ENCODE measurements around the gene AGFG1.

AGFG1 gene

DNA sequence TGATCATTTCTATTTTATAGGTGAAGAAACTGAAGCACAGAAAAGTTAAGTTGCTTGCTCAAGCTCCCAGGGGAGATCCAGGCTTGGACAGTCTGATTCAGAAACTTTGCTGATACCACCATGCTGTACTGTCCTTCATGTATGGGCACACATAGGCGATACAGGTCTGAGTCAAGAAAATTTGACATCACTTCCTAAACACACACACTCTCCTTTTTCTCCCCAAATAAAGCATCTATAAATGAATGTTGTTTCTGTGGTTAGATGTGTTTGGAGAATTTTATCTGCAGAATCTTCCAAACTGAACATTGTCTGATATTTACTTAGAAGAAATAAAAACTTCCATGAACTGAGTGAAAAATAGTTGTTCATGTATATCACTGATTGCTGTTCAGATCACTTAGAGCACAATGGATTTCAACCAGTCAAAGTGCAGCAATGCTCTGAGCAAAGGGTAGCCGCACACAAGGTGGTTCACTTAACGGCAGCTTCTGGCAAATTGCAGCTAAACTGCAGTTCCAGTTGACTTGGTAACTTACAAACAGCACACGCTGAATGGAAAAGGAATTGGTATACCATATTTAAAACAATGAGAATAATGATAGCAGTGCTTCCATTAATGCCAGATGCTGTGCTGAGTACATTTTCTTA, 10.0 kb upstream of the AGFG1 start:
- no peak for DNase-seq

DNA sequence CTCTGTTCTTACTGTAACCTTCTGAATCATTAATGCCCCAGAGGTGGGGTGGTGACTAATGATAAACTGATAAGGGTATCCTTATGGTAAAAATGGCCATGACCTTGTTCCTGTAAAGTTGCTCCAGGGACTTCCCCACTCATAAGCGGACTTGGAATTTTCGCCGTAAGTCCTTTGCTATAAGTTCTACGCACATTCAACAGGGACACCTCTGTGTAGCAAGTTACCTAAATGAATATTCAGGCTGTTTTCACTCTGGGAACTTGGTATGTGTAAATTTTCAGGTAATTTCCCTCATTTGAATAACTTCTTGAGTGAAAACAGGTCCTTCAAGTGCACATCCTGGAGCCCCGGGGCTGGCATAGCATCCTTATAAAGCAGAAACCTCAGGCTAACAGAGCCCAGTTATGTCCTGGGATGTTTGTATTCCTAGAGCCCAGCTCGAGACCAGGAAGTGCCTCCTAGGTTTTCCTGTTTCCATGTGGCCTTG, 9.4 kb upstream of the AGFG1 start:
- DNase-seq = peak; percentile 55

DNA sequence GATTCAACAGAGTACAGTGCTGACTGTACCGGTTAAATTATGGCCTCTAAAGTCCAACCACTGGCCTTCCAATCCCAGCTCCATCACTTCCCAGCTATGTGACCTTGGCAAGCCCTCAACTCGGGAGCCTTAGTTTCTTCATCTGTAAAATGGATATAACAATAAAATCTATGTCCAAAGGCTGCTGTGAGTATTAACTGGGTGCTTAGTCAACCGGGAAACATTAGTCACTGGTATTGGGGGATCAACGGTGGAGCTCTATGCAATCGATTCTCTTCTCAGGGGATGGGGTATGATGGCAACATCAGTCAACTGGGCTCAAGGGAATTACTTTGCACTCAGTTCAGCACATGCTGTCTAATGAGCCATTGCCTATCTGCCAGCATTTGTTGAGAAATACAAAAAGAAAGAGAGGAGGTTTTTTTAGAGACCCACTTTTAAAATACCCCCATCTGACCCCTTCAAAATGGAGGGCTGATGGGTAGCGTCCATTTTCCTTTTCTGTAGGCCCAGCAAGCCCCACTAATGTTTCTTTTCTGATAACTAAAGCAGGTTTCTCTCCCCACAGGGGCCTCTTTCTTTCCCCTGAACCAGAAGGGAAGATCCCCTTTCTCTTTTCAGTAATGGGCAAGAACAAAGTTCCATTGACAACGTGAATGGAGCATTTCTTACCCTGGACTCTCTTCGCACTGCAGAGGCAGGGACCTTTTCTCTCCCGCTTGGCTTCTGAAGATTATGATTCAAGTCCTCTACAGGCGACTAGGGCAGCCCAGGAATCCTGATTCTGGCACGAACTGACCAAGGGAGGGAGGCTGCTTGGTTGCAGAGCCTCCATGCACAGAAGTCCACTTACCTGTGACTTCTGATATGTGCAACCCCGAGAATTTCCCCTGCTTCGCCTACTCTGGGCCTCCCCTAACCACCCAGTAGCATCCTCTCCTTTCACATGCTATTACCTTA, 8.7 kb upstream of the AGFG1 start:
- DNase-seq = no peak

DNA sequence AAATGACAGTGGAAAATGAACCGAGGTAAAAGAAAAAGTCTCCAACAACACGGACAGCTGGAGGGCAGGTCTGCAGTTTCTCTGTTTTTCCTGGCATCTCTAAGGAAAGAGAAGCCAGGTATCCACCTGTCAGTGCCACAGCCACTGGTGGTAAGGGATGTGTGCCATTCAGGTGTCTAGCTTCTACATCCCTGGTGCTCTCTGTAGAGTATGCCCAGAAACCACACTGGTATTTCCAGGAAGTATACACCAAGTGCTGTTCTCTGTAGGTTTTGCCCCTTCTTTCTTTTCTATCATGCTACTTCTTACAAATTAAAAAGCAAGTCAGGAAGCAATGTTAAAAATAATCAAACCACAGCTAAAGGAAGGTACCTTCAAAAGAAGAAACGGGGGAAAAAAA, 7.6 kb upstream of the AGFG1 start:
- DNase-seq = no peak

DNA sequence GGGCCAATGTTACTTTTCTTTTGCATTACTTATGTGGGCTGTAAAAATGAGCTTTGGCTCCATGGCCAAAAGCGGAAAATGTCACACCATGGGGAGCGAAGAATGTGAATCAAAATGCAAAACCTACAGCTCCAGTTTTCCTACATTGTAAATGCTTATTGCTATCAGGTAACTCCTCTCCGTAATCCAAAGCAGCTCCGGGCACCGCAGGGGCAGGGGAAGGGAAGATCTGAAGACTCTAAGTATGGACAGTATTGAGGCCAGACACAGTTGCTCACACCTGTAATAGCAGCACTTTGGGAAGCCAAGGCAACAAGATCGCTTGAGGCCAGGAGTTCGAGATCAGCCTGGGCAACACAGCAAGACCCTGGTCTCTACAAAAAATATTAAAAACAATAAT, 7.1 kb upstream of the AGFG1 start:
- DNase-seq = no peak

DNA sequence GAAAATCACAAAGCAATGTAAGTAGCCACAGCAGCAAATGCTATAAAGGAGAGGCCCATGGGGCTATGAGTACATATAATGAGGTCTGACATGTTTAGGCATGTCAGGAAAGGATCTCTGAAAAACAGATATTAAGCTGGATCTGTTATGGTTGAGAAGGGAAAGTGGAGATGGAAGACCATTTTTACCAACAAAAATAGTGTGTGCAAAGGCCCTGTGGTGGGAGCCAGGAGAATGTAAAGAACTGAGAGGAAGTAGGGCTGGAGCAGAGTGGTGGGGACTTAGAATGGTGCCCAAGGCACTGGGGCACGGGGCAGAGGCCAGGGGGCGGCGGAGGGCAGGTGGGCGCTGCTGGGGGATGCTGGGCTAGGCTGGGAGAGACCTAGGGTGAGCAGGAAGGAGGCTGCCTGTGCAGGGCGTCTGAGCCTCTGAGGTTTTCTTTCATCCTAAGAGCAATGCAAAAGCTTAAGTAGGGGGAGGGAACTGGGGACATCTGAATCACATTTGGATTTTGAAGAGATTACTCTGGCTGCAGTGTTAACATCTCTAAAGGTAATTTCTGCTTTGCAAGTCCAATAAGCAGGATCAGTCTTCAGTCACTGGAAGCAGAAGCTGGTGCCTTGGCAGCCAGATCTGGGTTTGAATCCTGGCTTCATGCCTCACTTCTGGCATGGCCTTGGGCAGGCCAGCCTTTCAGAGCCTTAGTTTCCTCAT, 4.9 kb upstream of the AGFG1 start:
- no peak for DNase-seq

DNA sequence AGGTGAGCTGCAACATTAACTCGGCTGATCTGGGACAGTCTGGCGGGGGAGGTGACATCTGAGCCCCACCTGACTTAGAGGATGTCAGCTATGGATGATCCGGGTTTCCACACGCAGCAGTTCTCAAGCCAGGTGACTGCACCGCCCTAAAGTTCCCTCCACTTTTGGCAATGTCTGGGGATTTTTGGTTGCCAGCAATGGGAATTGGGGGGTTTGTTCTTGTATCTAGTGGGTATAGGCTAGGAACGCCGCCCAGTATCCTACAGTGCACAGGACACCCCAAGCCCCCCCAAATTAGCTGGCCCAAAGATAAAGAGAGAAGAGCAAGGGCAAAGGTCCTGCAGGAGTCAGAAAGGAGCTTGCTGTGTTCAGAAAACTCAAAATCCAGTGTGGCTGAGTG, 544 bp upstream of the AGFG1 start:
- no peak for DNase-seq

DNA sequence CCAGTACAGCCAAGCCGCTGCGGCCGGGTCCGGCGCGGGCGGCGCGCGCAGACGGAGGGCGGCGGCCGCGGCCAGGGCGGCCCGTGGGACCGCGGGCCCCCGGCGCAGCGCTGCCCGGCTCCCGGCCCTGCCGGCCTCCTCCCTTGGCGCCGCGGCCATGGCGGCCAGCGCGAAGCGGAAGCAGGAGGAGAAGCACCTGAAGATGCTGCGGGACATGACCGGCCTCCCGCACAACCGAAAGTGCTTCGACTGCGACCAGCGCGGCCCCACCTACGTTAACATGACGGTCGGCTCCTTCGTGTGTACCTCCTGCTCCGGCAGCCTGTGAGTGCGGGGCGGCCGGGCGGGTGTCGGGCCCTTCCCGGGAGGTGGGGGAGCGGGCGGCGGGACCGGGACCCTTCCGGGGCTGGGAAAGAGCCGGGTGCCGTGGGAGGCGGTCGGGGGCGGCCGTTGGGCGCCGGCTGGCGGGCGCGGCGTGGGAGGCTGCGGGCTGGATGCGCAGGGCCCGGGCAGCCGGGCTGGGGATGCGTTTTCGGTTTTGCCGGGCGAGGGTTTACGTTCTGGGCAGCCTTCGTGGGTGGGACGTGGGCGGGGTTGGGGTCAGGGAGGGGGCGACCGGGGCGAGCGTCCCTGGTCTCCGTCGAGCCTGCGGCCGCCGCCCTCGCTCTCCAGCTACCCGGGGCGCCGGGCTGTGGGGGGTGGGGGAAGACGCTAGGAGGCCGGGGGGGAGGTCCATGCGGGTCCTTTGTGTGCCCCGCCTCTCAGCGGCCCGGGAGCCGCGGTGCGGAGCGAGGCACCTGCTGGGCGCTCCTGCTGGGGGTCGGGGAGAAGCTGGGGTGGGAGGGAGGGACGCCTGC, 537 bp downstream of the AGFG1 start:
- DNase-seq = peak; percentile 68

DNA sequence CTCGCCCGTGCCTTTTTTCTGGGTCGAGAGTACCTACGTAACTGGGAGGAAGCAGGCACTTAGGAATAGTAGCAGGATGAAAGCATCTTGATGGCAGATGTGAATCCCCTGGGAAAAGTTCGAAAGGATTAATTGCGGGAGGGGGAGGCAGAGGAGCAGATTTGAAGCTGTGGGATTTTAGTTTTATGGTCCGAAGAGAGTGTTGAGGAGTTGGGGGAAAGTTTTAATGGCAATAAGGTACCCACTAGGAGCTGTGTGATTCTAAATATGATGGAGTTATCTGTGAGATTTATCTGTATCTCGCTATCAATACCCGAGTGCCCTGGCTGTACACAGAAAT, 1.1 kb downstream of the AGFG1 start:
- no peak for DNase-seq

DNA sequence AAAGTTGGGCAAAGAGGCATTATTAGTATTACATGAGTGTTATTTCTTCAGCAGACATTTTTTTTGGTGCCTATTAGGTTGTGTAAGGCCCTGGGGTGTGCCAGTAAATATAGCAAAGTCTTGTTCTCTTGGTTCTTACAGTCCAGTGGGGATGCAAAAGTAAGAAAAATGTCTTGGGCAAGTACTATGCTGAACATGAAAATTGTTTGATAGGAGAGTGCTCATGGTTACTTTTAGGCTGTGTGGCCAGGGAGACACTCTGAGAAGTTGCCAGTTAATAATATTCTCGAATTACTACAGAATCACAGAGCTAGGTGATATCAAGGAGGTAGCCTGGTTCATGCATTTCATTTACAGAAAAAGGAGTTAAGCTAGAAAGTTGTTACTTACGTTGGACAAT, 1.9 kb downstream of the AGFG1 start:
- DNase-seq = no peak

DNA sequence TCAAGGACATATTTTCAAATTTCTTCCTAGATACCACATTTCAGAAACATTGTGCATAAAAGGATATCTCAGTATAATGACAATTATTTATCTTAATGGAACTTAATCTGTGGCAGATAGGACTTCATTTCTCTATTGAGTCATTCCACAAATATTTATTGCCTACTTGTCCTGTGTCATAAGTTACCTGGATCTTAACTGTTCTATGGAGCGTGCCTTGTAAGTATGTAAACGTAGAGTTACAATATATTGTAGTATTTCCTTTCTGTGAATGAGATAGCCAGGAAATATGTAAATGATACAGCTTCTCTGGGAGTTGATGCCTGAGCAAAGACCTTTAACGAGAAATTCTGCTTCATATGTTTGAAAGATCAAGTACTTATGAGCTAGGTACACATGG, 2.5 kb downstream of the AGFG1 start:
- no peak for DNase-seq

DNA sequence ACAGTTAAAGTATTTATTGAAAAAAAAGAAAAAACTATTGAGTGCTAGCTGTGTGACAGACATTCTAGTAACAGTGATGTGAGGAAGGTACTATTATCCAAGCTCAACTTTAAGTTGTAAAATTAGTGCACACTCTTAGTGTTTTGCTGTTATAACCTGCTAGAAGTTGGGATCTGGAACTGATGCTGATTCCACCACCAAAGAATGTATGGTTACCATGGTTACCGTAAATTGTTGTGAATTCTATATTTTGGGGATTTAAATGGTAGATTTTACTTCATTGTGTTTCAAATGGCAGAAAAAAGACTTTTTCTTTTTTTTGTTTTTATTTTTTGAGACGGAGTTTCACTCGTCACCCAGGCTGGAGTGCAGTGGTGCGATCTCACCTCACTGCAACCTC, 5.3 kb downstream of the AGFG1 start:
- no peak for DNase-seq

DNA sequence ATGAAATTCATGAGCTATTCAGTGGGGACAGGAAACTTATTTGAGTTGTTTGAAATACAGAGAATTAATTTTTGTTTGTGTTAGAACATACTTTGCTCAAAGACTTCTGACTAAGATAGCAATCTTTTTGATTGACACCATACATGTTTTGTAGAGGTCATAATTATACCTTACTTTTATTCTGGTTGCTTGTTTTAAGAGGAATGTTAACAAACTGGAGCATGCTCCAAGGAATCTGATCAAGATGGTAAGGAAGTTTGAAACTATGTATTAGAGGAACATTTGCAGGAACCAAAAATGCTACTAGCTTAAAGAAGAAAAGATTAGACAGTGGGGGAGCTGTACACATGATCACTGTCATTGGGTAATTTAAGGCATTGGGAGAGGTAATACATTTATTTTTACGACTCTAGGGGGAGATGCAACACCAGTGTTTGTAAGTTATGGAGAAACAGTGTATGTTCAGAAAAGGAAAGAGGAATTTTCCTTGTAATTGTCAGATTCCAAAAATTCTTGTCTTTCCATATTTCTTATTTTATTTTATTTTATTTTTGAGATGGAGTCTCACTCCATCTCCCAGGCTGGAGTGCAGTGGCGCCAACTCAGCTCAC, 8.0 kb downstream of the AGFG1 start:
- DNase-seq = no peak

DNA sequence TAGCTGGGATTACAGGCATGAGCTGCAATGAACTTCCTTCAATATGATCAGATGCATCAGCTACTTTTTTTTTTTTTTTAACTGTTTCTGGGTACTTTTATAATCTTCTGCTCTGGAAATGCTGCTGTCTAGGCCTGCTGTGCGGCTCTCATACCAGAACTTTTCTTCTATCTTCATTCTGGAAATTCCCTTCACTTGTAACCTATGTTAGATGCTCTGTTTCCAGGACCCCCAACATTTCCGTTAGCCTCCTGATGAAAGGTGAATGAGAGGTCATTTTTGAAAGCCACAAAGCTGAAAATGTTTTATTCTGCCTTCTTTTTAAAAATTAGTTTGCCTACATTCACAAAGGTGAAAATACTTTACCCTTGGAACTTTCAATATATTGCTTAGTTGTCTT, 8.6 kb downstream of the AGFG1 start:
- DNase-seq = no peak

DNA sequence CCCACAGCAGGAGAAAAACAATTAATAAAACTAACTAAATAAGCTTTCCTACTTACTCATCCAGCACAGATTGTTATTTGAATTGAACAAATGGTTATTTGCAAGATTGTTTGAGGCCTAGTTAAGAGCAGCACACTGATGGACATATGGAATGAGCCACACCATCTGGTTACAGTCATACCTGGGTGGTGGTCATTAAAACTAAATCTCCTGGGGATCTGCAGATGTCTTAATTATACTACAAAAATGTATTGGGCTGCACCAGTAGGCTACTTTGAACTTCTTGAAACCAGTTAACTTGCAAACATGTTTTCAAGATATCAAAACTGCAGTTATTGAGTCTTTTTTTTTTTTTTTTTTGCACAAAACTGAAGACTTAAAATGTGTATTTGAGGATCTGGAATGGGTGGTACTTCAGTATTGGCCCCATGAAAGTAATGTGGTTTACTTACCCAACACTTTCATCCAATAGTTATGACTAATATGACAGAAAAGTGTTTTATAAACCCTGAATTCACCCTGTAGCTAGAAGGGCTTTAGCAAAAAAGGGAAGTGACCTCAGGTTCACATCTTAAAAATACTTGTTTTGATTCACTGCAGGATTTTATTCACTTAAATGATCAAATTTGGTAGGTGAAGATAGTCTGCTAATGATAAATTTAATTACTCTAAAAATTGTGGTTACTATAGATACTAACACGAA, 10.8 kb downstream of the AGFG1 start:
- DNase-seq = no peak

DNA sequence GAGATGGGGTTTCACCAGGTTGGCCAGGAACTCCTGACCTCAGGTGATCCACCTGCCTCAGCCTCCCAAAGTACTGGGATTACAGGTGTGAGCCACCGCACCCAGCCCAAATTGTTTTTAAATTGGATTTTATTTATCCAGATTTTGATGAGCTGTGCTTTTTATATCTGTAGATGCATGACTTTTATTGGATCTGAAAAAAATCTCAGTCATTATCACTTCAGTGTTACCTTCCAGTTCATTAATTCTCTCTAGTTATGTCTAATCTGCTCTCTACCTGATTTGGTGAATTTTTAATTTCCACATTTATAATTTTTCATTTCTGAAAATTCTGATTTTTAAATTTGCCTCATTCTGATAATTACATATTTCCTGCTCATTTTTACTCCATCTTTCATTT, 13.5 kb downstream of the AGFG1 start:
- no peak for DNase-seq

DNA sequence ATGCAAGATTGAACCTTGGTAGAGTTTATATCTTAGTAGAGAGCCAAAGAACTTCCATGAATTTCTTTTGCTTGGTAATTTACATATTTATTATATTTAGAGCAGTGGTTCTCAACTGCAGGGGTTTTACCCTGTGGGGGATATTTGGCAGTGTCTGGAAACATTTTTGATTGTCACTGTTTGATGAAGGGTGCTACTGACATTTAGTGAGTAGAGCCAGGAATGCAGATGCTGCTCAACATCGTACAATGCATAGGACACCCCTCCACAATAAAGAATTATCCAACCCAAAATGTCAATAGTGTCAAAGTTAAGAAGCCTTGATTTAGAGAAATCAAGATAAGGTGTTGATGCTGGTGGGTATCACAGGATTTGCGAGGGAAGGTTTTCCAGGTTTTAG, 14.7 kb downstream of the AGFG1 start:
- no peak for DNase-seq

DNA sequence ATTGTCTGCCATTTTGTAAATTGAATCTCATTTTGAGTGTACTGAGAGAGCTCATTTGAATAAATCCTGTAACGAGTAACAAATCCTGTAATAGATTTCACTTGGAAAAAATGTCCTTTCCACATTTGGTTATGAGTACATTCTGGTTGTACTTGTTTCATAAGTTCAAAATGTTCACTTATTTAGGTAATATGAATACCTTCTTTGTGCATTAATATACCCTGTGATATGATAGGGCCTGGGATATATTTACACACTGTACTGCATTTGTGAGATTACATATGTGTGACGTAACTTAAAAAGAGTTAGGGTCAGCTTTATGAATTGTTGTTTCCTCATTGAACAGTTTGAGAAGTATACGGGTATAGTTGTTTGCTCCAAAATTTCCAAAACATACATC, 16.1 kb downstream of the AGFG1 start:
- no peak for DNase-seq

DNA sequence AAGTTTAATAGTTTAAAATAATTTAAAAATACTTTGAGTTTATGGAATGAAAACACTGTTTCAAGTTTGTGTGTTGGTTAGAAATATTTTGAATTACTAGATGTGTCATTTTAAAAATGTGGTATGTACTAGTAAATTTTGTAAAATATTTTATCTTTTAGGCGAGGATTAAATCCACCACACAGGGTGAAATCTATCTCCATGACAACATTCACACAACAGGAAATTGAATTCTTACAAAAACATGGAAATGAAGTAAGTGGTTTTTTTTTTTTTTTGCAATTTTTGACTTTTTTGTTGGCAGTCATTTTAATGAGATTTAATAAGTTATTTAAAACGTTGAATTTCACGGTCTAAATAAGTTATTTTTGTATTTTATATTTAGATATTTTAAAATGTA, 19.4 kb downstream of the AGFG1 start:
- no peak for DNase-seq

DNA sequence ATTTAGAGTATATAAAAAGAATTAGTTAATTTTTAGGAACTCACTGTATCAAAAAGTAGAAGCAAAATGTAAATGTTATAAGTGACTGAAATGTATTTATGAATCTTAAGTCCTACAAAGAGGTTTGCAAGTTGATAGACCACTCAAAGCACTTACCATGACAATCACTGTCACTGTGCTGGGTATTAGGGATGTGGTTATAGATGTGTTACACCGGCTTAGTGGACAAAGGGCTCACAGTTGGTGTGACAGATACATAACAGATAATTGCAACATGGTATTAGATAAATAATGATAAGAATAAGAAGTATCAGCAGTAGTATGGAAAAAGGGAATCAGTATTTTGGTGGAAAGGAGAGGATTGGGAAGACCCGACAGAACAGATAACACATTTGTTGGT, 21.6 kb downstream of the AGFG1 start:
- no peak for DNase-seq

DNA sequence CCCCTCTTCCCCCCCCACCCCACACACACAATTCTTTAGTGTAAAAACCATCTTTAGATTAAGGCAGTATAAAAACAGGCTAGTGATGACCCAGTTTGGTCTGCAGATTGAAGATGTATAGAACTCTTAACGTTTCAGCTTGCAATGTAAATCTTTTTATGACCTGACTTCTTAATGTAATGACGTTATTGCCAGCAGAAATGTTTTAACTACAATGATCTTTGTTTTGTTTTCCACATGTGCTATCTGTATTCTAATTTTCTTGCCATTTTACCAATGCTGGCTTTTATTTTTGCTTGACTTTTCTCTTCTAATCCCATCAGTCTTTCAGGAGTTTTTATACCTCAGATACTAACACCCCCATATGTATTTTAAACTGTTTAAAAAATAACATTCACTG, 25.2 kb downstream of the AGFG1 start:
- no peak for DNase-seq

Data from stimulated activated CD8-positive, alpha-beta memory T cell treated with anti-CD3 and anti-CD28 coated beads, Interleukin-4, amount 100 ng/mL, for 48 hours (primary cell).